LoVo (cell line): ENCODE measurements around the gene CCSER2.
A peak's percentile ranks its signal among the peaks of the same experiment; 100 is the strongest.
"Not testable (repeated sequence)": the region's sequence is repeated elsewhere in the genome, so short reads cannot be mapped to it uniquely, and the experiment has no call there.

Source experiments
- DNase-seq: peaks from one replicate; pipeline ENCODE4 v3.0.0-alpha.2; 2016; ENCODE audit warnings: low spot score

CCSER2 gene

GRCh38 chr10:84395581-84395980, 67.2 kb downstream of the CCSER2 start:
- DNase-seq = no peak

- DNase-seq = no peak
Measured at GRCh38 chr10:84397735-84398144, 69.4 kb downstream of the CCSER2 start.

- DNase-seq = no peak
Measured at GRCh38 chr10:84398696-84399095, 70.3 kb downstream of the CCSER2 start.

GRCh38 chr10:84401854-84402611, 73.6 kb downstream of the CCSER2 start:
- DNase-seq = no peak

- no peak for DNase-seq
Measured at GRCh38 chr10:84404783-84405182, 76.4 kb downstream of the CCSER2 start.

GRCh38 chr10:84405662-84406061, 77.3 kb downstream of the CCSER2 start:
- DNase-seq = no peak

GRCh38 chr10:84406561-84406960, 78.2 kb downstream of the CCSER2 start:
- no peak for DNase-seq

- DNase-seq = no peak
Measured at GRCh38 chr10:84407388-84408049, 79.1 kb downstream of the CCSER2 start.

- no peak for DNase-seq
Measured at GRCh38 chr10:84412482-84412881, 84.1 kb downstream of the CCSER2 start.

- DNase-seq = not testable (repeated sequence)
Measured at GRCh38 chr10:84414110-84414509, 85.7 kb downstream of the CCSER2 start.

- DNase-seq = no peak
Measured at GRCh38 chr10:84415539-84416244, 87.3 kb downstream of the CCSER2 start.

- DNase-seq = no peak
Measured at GRCh38 chr10:84416245-84416555, 87.8 kb downstream of the CCSER2 start.

GRCh38 chr10:84423719-84424118, 95.3 kb downstream of the CCSER2 start:
- DNase-seq = no peak

GRCh38 chr10:84424731-84425167, 96.4 kb downstream of the CCSER2 start:
- peak; percentile 37 for DNase-seq

- no peak for DNase-seq
Measured at GRCh38 chr10:84427903-84428650, 99.7 kb downstream of the CCSER2 start.

- no peak for DNase-seq
Measured at GRCh38 chr10:84428711-84429110, 100.3 kb downstream of the CCSER2 start.

GRCh38 chr10:84429926-84430520, 101.6 kb downstream of the CCSER2 start:
- DNase-seq = peak; percentile 75

GRCh38 chr10:84432891-84433290, 104.5 kb downstream of the CCSER2 start:
- no peak for DNase-seq

- DNase-seq = no peak
Measured at GRCh38 chr10:84440781-84441180, 112.4 kb downstream of the CCSER2 start.

- DNase-seq = no peak
Measured at GRCh38 chr10:84447701-84448400, 119.5 kb downstream of the CCSER2 start.

GRCh38 chr10:84449351-84449750, 121.0 kb downstream of the CCSER2 start:
- not testable (repeated sequence) for DNase-seq
